Trophoblast cell (in vitro differentiated cells and primary cell): ENCODE data around the gene CSDE1.
"Not testable (repeated sequence)": the region's sequence is repeated elsewhere in the genome, so short reads cannot be mapped to it uniquely, and the experiment has no call there.

Experiments used
- DNase-seq, 2 donors: peaks; one replicate each; pipeline ENCODE4 v3.0.0-alpha.2; 2016
- H2AFZ ChIP-seq: 2 replicates; pipeline ENCODE4 v1.6.1; 2013; ENCODE audit warnings: low read length, moderate library complexity, mild to moderate bottlenecking; ENCODE audit not compliant: insufficient read depth, poor library complexity
- H2AK5ac ChIP-seq: 2 replicates; pipeline ENCODE4 v1.6.1; 2013; ENCODE audit warnings: mild to moderate bottlenecking, low read length
- H2BK120ac ChIP-seq: 2 replicates; pipeline ENCODE4 v1.6.1; 2013; ENCODE audit warnings: low read length, mild to moderate bottlenecking, moderate library complexity; ENCODE audit not compliant: insufficient read depth, poor library complexity
- H2BK12ac ChIP-seq: 2 replicates; pipeline ENCODE4 v1.6.1; 2013; ENCODE audit warnings: mild to moderate bottlenecking, low read length, moderate library complexity
- H2BK5ac ChIP-seq: 2 replicates; pipeline ENCODE4 v1.6.1; 2013; ENCODE audit warnings: low read length, low read depth, moderate library complexity, mild to moderate bottlenecking; ENCODE audit not compliant: poor library complexity
- H3K14ac ChIP-seq: 2 replicates; pipeline ENCODE4 v1.6.1; 2013; ENCODE audit warnings: mild to moderate bottlenecking, low read length
- H3K18ac ChIP-seq: 2 replicates; pipeline ENCODE4 v1.6.1; 2013; ENCODE audit warnings: mild to moderate bottlenecking, low read length
- H3K23ac ChIP-seq: 2 replicates; pipeline ENCODE4 v1.6.1; 2013; ENCODE audit warnings: low read length
- H3K27ac ChIP-seq: 2 replicates; pipeline ENCODE4 v1.5.1; 2013; ENCODE audit warnings: low read depth, mild to moderate bottlenecking, inconsistent platforms, low read length, moderate library complexity
- H3K27me3 ChIP-seq: 2 replicates; pipeline ENCODE4 v1.6.1; 2013; ENCODE audit warnings: inconsistent platforms, mild to moderate bottlenecking, low read length, moderate library complexity; ENCODE audit not compliant: insufficient read depth
- H3K36me3 ChIP-seq, 2 experiments: 1 replicate in 1 of 2; 2 replicates in 1 of 2; pipeline ENCODE4 v1.6.1; 2013; ENCODE audit warnings: low read length in 2 of 2, mild to moderate bottlenecking in 2 of 2, moderate library complexity in 1 of 2; ENCODE audit not compliant: insufficient read depth in 2 of 2, control insufficient read depth in 1 of 2
- H3K4ac ChIP-seq: 2 replicates; pipeline ENCODE4 v1.6.1; 2013; ENCODE audit warnings: low read depth, mild to moderate bottlenecking, low read length, moderate library complexity
- H3K4me1 ChIP-seq, 2 experiments: 1 replicate in 1 of 2; 2 replicates in 1 of 2; pipeline ENCODE4 v1.6.1; 2013; ENCODE audit warnings: low read length in 2 of 2, mild to moderate bottlenecking in 2 of 2, moderate library complexity in 1 of 2; ENCODE audit not compliant: insufficient read depth in 2 of 2, control insufficient read depth in 1 of 2
- H3K4me2 ChIP-seq: 2 replicates; pipeline ENCODE4 v1.6.1; 2013; ENCODE audit warnings: inconsistent platforms, mild to moderate bottlenecking, low read length, moderate library complexity
- H3K4me3 ChIP-seq: 2 replicates; pipeline ENCODE4 v1.5.1; 2013; ENCODE audit warnings: mild to moderate bottlenecking, low read depth, low read length, inconsistent platforms
- H3K79me1 ChIP-seq: one replicate; pipeline ENCODE4 v1.6.1; 2013; ENCODE audit warnings: low read length
- H3K79me2 ChIP-seq: 2 replicates; pipeline ENCODE4 v1.6.1; 2013; ENCODE audit warnings: low read length, mild to moderate bottlenecking; ENCODE audit not compliant: control insufficient read depth, insufficient read depth, poor library complexity
- H3K9ac ChIP-seq: 2 replicates; pipeline ENCODE4 v1.6.1; 2013; ENCODE audit warnings: mild to moderate bottlenecking, low read length
- H3K9me3 ChIP-seq: 2 replicates; pipeline ENCODE4 v1.6.1; 2013; ENCODE audit warnings: low read depth, mild to moderate bottlenecking, control low read depth, inconsistent platforms, low read length; ENCODE audit not compliant: insufficient read depth
- H4K12ac ChIP-seq: 2 replicates; pipeline ENCODE4 v1.6.1; 2013; ENCODE audit warnings: low read depth, mild to moderate bottlenecking, low read length, moderate library complexity
- H4K8ac ChIP-seq: 2 replicates; pipeline ENCODE4 v1.6.1; 2013; ENCODE audit warnings: low read depth, mild to moderate bottlenecking, low read length, moderate library complexity
- H4K91ac ChIP-seq: one replicate; pipeline ENCODE4 v1.6.1; 2013; ENCODE audit warnings: low read depth, mild to moderate bottlenecking, low read length, moderate library complexity
- WGBS: extraction: QIAGEN DNeasy Blood & Tissue Kit; methylation state at CpG from one replicate; pipeline ENCODE4 v1.1.7; 2013; ENCODE audit warnings: missing lambda C conversion rate; ENCODE audit not compliant: insufficient read length, insufficient coverage; ENCODE audit errors: extremely low coverage; 5-methylcytosine and 5-hydroxymethylcytosine counted together

The CSDE1 gene

GRCh38 chr1:114790581-114790980 is 32.8 kb upstream of the CSDE1 start:
- H4K8ac ChIP-seq, H2BK120ac ChIP-seq, H3K14ac ChIP-seq, H3K27ac ChIP-seq, H2BK5ac ChIP-seq, H3K4me1 ChIP-seq, H3K36me3 ChIP-seq, H2AK5ac ChIP-seq, H3K23ac ChIP-seq, H4K91ac ChIP-seq, H3K9me3 ChIP-seq, H3K79me2 ChIP-seq, H3K27me3 ChIP-seq, H3K4me2 ChIP-seq, H3K4ac ChIP-seq, H3K79me1 ChIP-seq, H3K18ac ChIP-seq, H4K12ac ChIP-seq, H2BK12ac ChIP-seq, H2AFZ ChIP-seq, DNase-seq, H3K4me3 ChIP-seq, H3K9ac ChIP-seq: not testable (repeated sequence)
- no CpG with 5 or more reads among the region's 25 CpGs for WGBS

GRCh38 chr1:114786440-114786839 is 28.7 kb upstream of the CSDE1 start:
- WGBS = no CpG with 5 or more reads among the region's 1 CpG
- not testable (repeated sequence) for H2AK5ac ChIP-seq, H4K91ac ChIP-seq, H3K4ac ChIP-seq, H3K4me2 ChIP-seq, H3K23ac ChIP-seq, H3K36me3 ChIP-seq, H2BK5ac ChIP-seq, H2AFZ ChIP-seq, H3K18ac ChIP-seq, H2BK12ac ChIP-seq, H3K9ac ChIP-seq, H3K27me3 ChIP-seq, H4K8ac ChIP-seq, H3K9me3 ChIP-seq, H3K79me1 ChIP-seq, H3K14ac ChIP-seq, H3K79me2 ChIP-seq, H3K27ac ChIP-seq, H2BK120ac ChIP-seq, H3K4me3 ChIP-seq, DNase-seq, H3K4me1 ChIP-seq, H4K12ac ChIP-seq

- no peak overlapping the region for H4K12ac ChIP-seq
- H3K9me3 ChIP-seq = no peaks in the 10 kb centered on the region
- H3K14ac ChIP-seq = no peak overlapping the region
- no peak overlapping the region for H4K8ac ChIP-seq
- H3K79me2 ChIP-seq = peaks cover 2% of the 10 kb centered on the region
- no peak overlapping the region for H3K18ac ChIP-seq
- H3K23ac ChIP-seq = no peak overlapping the region
- H3K4me3 ChIP-seq = no peak overlapping the region
- H3K4me2 ChIP-seq = no peak overlapping the region
- no peak overlapping the region for H3K9ac ChIP-seq
- H2AK5ac ChIP-seq = no peak overlapping the region
- no peak overlapping the region for H2AFZ ChIP-seq
- no peak overlapping the region for H3K4ac ChIP-seq
- H2BK5ac ChIP-seq = no peak overlapping the region
- no peak for DNase-seq
- no peak overlapping the region for H3K27ac ChIP-seq
- no CpG with 5 or more reads among the region's 5 CpGs for WGBS
- H3K36me3 ChIP-seq = peaks cover 4 to 5% of the 10 kb centered on the region in 2 experiments
- no peaks in the 10 kb centered on the region for H3K4me1 ChIP-seq
- H3K79me1 ChIP-seq = peaks cover 6% of the 10 kb centered on the region
- H3K27me3 ChIP-seq = no peaks in the 10 kb centered on the region
- no peak overlapping the region for H2BK120ac ChIP-seq
- no peak overlapping the region for H2BK12ac ChIP-seq
- no peak overlapping the region for H4K91ac ChIP-seq
Measured at GRCh38 chr1:114782476-114782875, 24.7 kb upstream of the CSDE1 start.

GRCh38 chr1:114780344-114781226 is 22.8 kb upstream of the CSDE1 start, which contains the start of gene SIKE1:
TSS of gene SIKE1 (minus strand) at chr1:114780685. CDS start at chr1:114780607, 78 bp downstream.
- peak; percentile 97 to 98 for DNase-seq
- H2AK5ac ChIP-seq = no peak within 1 kb of the TSS
- peak within 1 kb of the TSS; percentile 73 for H3K4ac ChIP-seq
- no peaks in the 10 kb centered on the region for H3K27me3 ChIP-seq
- H3K14ac ChIP-seq = peak within 1 kb of the TSS; percentile 90
- H3K27ac ChIP-seq = peak within 1 kb of the TSS; percentile 79
- H3K36me3 ChIP-seq = peaks cover 4 to 8% of the 10 kb centered on the region in 2 experiments
- H3K9ac ChIP-seq = peak within 1 kb of the TSS; percentile 79
- no peak within 1 kb of the TSS for H2BK12ac ChIP-seq
- H3K4me2 ChIP-seq = peak within 1 kb of the TSS; percentile 74
- no peaks in the 10 kb centered on the region for H3K4me1 ChIP-seq
- peak within 1 kb of the TSS; percentile 97 for H4K8ac ChIP-seq
- H4K91ac ChIP-seq = peak within 1 kb of the TSS; percentile 82
- H3K4me3 ChIP-seq = peak within 1 kb of the TSS; percentile 97
- H2BK5ac ChIP-seq = peak within 1 kb of the TSS; percentile 29
- H4K12ac ChIP-seq = peak within 1 kb of the TSS; percentile 95
- peak within 1 kb of the TSS; percentile 93 for H3K18ac ChIP-seq
- peak within 1 kb of the TSS; percentile 94 for H2AFZ ChIP-seq
- no CpG with 5 or more reads among the region's 53 CpGs for WGBS
- no peaks in the 10 kb centered on the region for H3K9me3 ChIP-seq
- no peak within 1 kb of the TSS for H2BK120ac ChIP-seq
- peaks cover 6% of the 10 kb centered on the region for H3K79me1 ChIP-seq
- no peak within 1 kb of the TSS for H3K23ac ChIP-seq
- H3K79me2 ChIP-seq = peaks cover 2% of the 10 kb centered on the region
